H1 (cell line): ENCODE measurements around the gene OSBPL6. TPM values are rescaled to one million over a fixed set of nuclear protein-coding genes. Genes with fewer than 3 reads are reported as not detected.

Experiments used
- CTCF ChIA-PET: fragments of 300-600 bp; sonication (Branson Sonifier 250); formaldehyde crosslinking; loops from one replicate; lab custom pipeline; 2021; ENCODE audit not compliant: partially characterized antibody; lab: Charles Lee
- POLR2A ChIA-PET: fragments of 300-600 bp; sonication (Branson Sonifier 250); formaldehyde crosslinking; loops from one replicate; lab custom pipeline; 2021; ENCODE audit warnings: inconsistent platforms; ENCODE audit not compliant: partially characterized antibody; lab: Charles Lee
- DNase-seq, 2 experiments: peaks; one replicate each; pipeline versions ENCODE4 v3.0.0 to v3.0.0-alpha.2; 2010 to 2022; ENCODE audit warnings: low spot score in 2 of 2, low read depth in 1 of 2, mixed read lengths in 1 of 2
- FAIRE-seq: peaks from 2 replicates; lab custom pipeline; 2011; peaks lifted over from hg19 to GRCh38; lab: Jason Lieb, UNC
- H2AFZ ChIP-seq: 2 replicates; pipeline ENCODE4 v1.8.1; 2012; ENCODE audit warnings: low read length, inconsistent platforms
- H2AK5ac ChIP-seq: 2 replicates; pipeline ENCODE4 v1.6.1; 2013; ENCODE audit warnings: low read depth, low read length
- H2BK120ac ChIP-seq: replicated peaks from 2 replicates; pipeline ENCODE3; 2013; ENCODE audit warnings: low read depth, low read length, inconsistent platforms
- H2BK12ac ChIP-seq: 2 replicates; pipeline ENCODE4 v1.6.1; 2013; ENCODE audit warnings: low read depth, low read length
- H2BK15ac ChIP-seq: 2 replicates; pipeline ENCODE4 v1.6.1; 2013; ENCODE audit warnings: low read length
- H2BK20ac ChIP-seq: 2 replicates; pipeline ENCODE4 v1.6.1; 2013; ENCODE audit warnings: low read length
- H2BK5ac ChIP-seq: 2 replicates; pipeline ENCODE4 v1.6.1; 2013; ENCODE audit warnings: low read depth, low read length
- H3K14ac ChIP-seq: 2 replicates; pipeline ENCODE4 v1.6.1; 2013; ENCODE audit warnings: inconsistent platforms; ENCODE audit not compliant: insufficient read length
- H3K18ac ChIP-seq: 2 replicates; pipeline ENCODE4 v1.6.1; 2013; ENCODE audit warnings: low read length; ENCODE audit errors: extremely low read depth
- H3K23ac ChIP-seq: 2 replicates; pipeline ENCODE4 v1.6.1; 2013; ENCODE audit warnings: inconsistent platforms; ENCODE audit not compliant: insufficient read length
- H3K23me2 ChIP-seq: 2 replicates; pipeline ENCODE4 v1.6.1; 2013; ENCODE audit warnings: low read depth, low read length
- H3K27ac ChIP-seq: 2 replicates; pipeline ENCODE4 v1.6.1; 2011; ENCODE audit warnings: low read depth, low read length, inconsistent platforms
- H3K27me3 ChIP-seq, 4 experiments: replicated peaks in 1 of 4; 1 replicate in 1 of 4; 2 replicates in 3 of 4; pipeline versions ENCODE4 v1.6.1 to v1.8.1; 2011 to 2013; ENCODE audit warnings: low read length in 3 of 4, mild to moderate bottlenecking in 3 of 4, inconsistent platforms in 2 of 4, mixed read lengths in 2 of 4, moderate library complexity in 1 of 4; ENCODE audit not compliant: control insufficient read depth in 3 of 4, insufficient read depth in 3 of 4; ENCODE audit errors: extremely low read depth in 1 of 4
- H3K36me3 ChIP-seq, 4 experiments: 2 replicates each; pipeline versions ENCODE4 v1.6.1 to v1.8.1; 2011 to 2013; ENCODE audit warnings: mild to moderate bottlenecking in 4 of 4, low read length in 3 of 4, moderate library complexity in 2 of 4, control low read depth in 1 of 4, inconsistent platforms in 1 of 4; ENCODE audit not compliant: insufficient read depth in 4 of 4, control insufficient read depth in 2 of 4
- H3K4ac ChIP-seq: replicated peaks from 2 replicates; pipeline ENCODE3; 2013; ENCODE audit warnings: low read length, low read depth, mixed read lengths, inconsistent platforms; ENCODE audit not compliant: insufficient read length
- H3K4me1 ChIP-seq, 4 experiments: replicated peaks in 1 of 4; 1 replicate in 1 of 4; 2 replicates in 3 of 4; pipeline versions ENCODE4 v1.6.1 to v1.8.1; 2011 to 2013; ENCODE audit warnings: low read length in 3 of 4, inconsistent platforms in 2 of 4, mixed read lengths in 1 of 4; ENCODE audit not compliant: insufficient read depth in 4 of 4, control insufficient read depth in 3 of 4
- H3K4me2 ChIP-seq, 2 experiments: 2 replicates each; pipeline versions ENCODE4 v1.6.1 to v1.8.1; 2011 to 2013; ENCODE audit warnings: low read depth in 2 of 2, low read length in 2 of 2, control low read depth in 1 of 2, inconsistent platforms in 1 of 2, mild to moderate bottlenecking in 1 of 2; ENCODE audit not compliant: insufficient read depth in 1 of 2
- H3K4me3 ChIP-seq, 4 experiments: fragments of 200-600, 300-600 bp in 1 of 4; sonication (generic), shearing (Covaris generic), sonication (Bioruptor Twin) in 1 of 4; 2 replicates each; pipeline versions ENCODE4 v1.5.1 to v1.8.1; 2011 to 2016; ENCODE audit warnings: low read length in 4 of 4, low read depth in 3 of 4, control low read depth in 2 of 4, inconsistent platforms in 2 of 4, mild to moderate bottlenecking in 2 of 4, mixed read lengths in 1 of 4, moderate library complexity in 1 of 4; ENCODE audit not compliant: insufficient read depth in 2 of 4; ENCODE audit errors: extremely low read depth in 1 of 4
- H3K56ac ChIP-seq: replicated peaks from 2 replicates; pipeline ENCODE3; 2013; ENCODE audit warnings: low read depth, mild to moderate bottlenecking, mixed read lengths, low read length, inconsistent platforms; ENCODE audit not compliant: insufficient read length
- H3K79me1 ChIP-seq: 2 replicates; pipeline ENCODE4 v1.6.1; 2013; ENCODE audit warnings: low read depth, low read length, control low read depth
- H3K79me2 ChIP-seq, 2 experiments: 2 replicates each; pipeline versions ENCODE4 v1.6.1 to v1.8.1; 2012 to 2013; ENCODE audit warnings: low read length in 2 of 2, mild to moderate bottlenecking in 2 of 2, inconsistent platforms in 1 of 2; ENCODE audit not compliant: insufficient read depth in 2 of 2, control insufficient read depth in 1 of 2
- H3K9ac ChIP-seq, 4 experiments: replicated peaks in 1 of 4; 1 replicate in 1 of 4; 2 replicates in 3 of 4; pipeline versions ENCODE4 v1.6.1 to v1.8.1; 2011 to 2013; ENCODE audit warnings: low read depth in 3 of 4, low read length in 3 of 4, control low read depth in 2 of 4, mild to moderate bottlenecking in 2 of 4, moderate library complexity in 2 of 4, inconsistent platforms in 1 of 4; ENCODE audit errors: extremely low read depth in 1 of 4
- H3K9me3 ChIP-seq, 2 experiments: 2 replicates each; pipeline versions ENCODE4 v1.6.1 to v1.8.1; 2012 to 2013; ENCODE audit warnings: mild to moderate bottlenecking in 2 of 2, moderate library complexity in 2 of 2, control low read depth in 1 of 2, inconsistent platforms in 1 of 2, low read depth in 1 of 2, low read length in 1 of 2, mixed read lengths in 1 of 2; ENCODE audit not compliant: insufficient read depth in 2 of 2
- H4K20me1 ChIP-seq, 2 experiments: replicated peaks in 1 of 2; 2 replicates each; pipeline versions ENCODE3 to v1.8.1; 2011 to 2013; ENCODE audit warnings: inconsistent platforms in 2 of 2, low read length in 2 of 2, mild to moderate bottlenecking in 1 of 2; ENCODE audit not compliant: insufficient read depth in 2 of 2, control insufficient read depth in 1 of 2
- H4K5ac ChIP-seq: 2 replicates; pipeline ENCODE4 v1.6.1; 2013; ENCODE audit warnings: low read length, low read depth, mixed read lengths, inconsistent platforms; ENCODE audit not compliant: insufficient read length
- H4K8ac ChIP-seq: 2 replicates; pipeline ENCODE4 v1.8.0; 2013; ENCODE audit warnings: mild to moderate bottlenecking, moderate library complexity, low read length, inconsistent platforms; ENCODE audit not compliant: insufficient read depth; ENCODE audit errors: extremely low read depth
- H4K91ac ChIP-seq: replicated peaks from 2 replicates; pipeline ENCODE3; 2013; ENCODE audit warnings: low read length, mixed read lengths, inconsistent platforms; ENCODE audit not compliant: insufficient read length
- BCL11A ChIP-seq, 2 experiments: IDR thresholded peaks; one replicate each; pipeline ENCODE4 v1.6.1; 2011; ENCODE audit warnings: low read depth in 2 of 2, low read length in 2 of 2, mild to moderate bottlenecking in 2 of 2
- CEBPB ChIP-seq: IDR thresholded peaks from 2 replicates; pipeline ENCODE4 v1.6.1; 2012; ENCODE audit warnings: low read depth, low read length
- GTF2F1 ChIP-seq: IDR thresholded peaks from 2 replicates; pipeline ENCODE4 v1.6.1; 2012; ENCODE audit warnings: low read depth, low read length, improper control_type of control experiment, borderline replicate concordance
- JUND ChIP-seq: IDR thresholded peaks from 2 replicates; pipeline ENCODE4 v1.6.1; 2011; ENCODE audit warnings: mild to moderate bottlenecking, improper control_type of control experiment, low read length
- MAFK ChIP-seq: IDR thresholded peaks from 2 replicates; pipeline ENCODE4 v1.6.1; 2012; ENCODE audit warnings: low read depth, mild to moderate bottlenecking, improper control_type of control experiment, low read length
- RXRA ChIP-seq: IDR thresholded peaks from 2 replicates; pipeline ENCODE4 v1.6.1; 2011; ENCODE audit warnings: low read depth, mild to moderate bottlenecking, low read length, moderate library complexity; ENCODE audit not compliant: insufficient read depth
- SIN3A ChIP-seq, 2 experiments: IDR thresholded peaks in 1 of 2; conservative IDR thresholded peaks in 1 of 2; 2 replicates each; pipeline ENCODE4 v1.6.1; 2011 to 2012; ENCODE audit warnings: low read length in 2 of 2, improper control_type of control experiment in 1 of 2, low read depth in 1 of 2, mild to moderate bottlenecking in 1 of 2
- SIX5 ChIP-seq: IDR thresholded peaks from 2 replicates; pipeline ENCODE4 v1.6.1; 2011; ENCODE audit warnings: mild to moderate bottlenecking, low read depth, low read length
- TAF7 ChIP-seq: optimal IDR thresholded peaks from 2 replicates; pipeline ENCODE3; 2011; ENCODE audit warnings: low read depth, mild to moderate bottlenecking, inconsistent platforms, low read length, moderate library complexity, borderline replicate concordance
- YY1 ChIP-seq: IDR thresholded peaks from 2 replicates; pipeline ENCODE4 v1.6.1; 2011; ENCODE audit warnings: low read depth, mild to moderate bottlenecking, low read length
- WGBS, 2 experiments: shearing (Covaris generic) in 1 of 2; methylation state at CpG; one replicate each; pipeline versions ENCODE4 v1.1.6 to v1.1.7; 2013 to 2015; ENCODE audit warnings: low lambda C conversion rate in 2 of 2, mixed read lengths in 2 of 2, inconsistent platforms in 1 of 2, low coverage in 1 of 2, missing lambda C conversion rate in 1 of 2; ENCODE audit not compliant: insufficient replicate concordance in 2 of 2, insufficient coverage in 1 of 2, insufficient read length in 1 of 2; ENCODE audit errors: extremely low coverage in 1 of 2, missing lambda C conversion rate in 1 of 2; 5-methylcytosine and 5-hydroxymethylcytosine counted together
- polyA plus RNA-seq, 7 experiments: library from polyadenylated mRNA; depleted of rRNA in 3 of 7; stranded (reverse) in 5 of 7; unstranded in 2 of 7; fragments of >200 nt in 5 of 7; fragments of 200-250 nt in 2 of 7; gene quantifications; 1 replicate in 5 of 7; 2 replicates in 1 of 7; 4 replicates in 1 of 7; pipeline versions ENCODE4 v1.2.1 to v1.2.3, GENCODE V29; 2011 to 2013; ENCODE audit warnings: missing spikeins in 2 of 7, mixed read lengths in 2 of 7
- total RNA-seq: library from RNA; stranded (reverse); fragmentation: NEBNext Ultra II Directional; extraction: Animal tissue kit (Norgen Biotek cat#: 25700); gene quantifications from 2 replicates; pipeline ENCODE4 v1.2.1, GENCODE V29; 2021
- TF ChIP-seq, protein P1 (sequence below): IDR thresholded peaks from 2 replicates; pipeline ENCODE4 v1.6.1; 2012; ENCODE audit warnings: inconsistent platforms

Gene OSBPL6
- total and polyA plus RNA-seq, 2 of the 8 experiments (the other 6 are each of a cell fraction or from before 2014, with no cell fraction given): 1.7 to 5.6 TPM

DNA sequence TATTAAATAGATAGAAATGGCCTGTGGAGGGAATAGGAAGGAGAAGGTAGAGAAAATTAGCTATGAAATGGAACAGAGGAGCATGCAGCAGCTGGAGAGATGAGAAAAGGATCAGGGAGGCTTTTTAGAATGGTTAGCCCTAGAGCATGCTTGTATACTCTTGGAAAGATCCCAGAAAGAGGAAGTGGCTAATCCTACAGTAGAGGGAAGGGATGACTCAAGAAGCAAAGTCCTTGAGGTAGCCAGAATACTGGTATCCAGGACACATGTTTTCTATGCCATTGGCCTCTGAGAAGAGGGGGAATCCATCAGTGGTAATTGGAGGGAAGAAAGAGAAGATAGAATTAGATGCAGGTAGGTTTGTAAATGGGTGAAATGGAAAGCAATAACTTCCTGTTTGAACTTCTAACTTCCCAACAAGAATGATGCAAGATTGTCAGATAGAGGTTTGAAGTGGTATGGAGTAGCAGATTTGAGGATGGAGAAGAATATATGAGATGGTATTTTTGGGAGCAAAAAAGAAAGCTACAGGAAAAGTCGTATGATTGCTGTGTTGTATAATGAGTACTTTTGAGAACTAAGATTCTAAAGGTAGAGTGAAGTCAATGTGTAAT, 17.1 kb upstream of the OSBPL6 start:
- peak overlapping the region; percentile 45; the same call in 1 of the 2 replicates for H2AFZ ChIP-seq
- POLR2A ChIA-PET: interaction anchor here (0.6 to 0.9 kb wide), 2 partner anchors 16 to 71 kb away, joined by 3 read pairs; no protein-coding TSS in a partner anchor

More for the DNA sequence above, 17.1 kb upstream of the OSBPL6 start:
- H3K79me2 ChIP-seq: no peaks in the 10 kb centered on the region
- peaks cover 2% of the 10 kb centered on the region; the same call in 1 of the 2 replicates for H3K23me2 ChIP-seq
- no peak overlapping the region for H2BK20ac ChIP-seq
- no peak overlapping the region for H3K18ac ChIP-seq
- no peaks in the 10 kb centered on the region for H3K4me1 ChIP-seq
- DNase-seq (no peak), FAIRE-seq (no peak)
- H3K4ac ChIP-seq: no peak overlapping the region
- TF ChIP-seq BCL11A (IDR thresholded peaks at IDR 0.05; ENCODE audit: low read depth in 2 of 2, low read length in 2 of 2) (no peak), CEBPB (no peak), SIX5 (no peak), GTF2F1 (no peak), SIN3A (conservative IDR thresholded peaks at IDR 0.05 in 1 of 2, IDR thresholded peaks at IDR 0.05 in 1 of 2; ENCODE audit: low read depth in 1 of 2, low read length in 2 of 2) (no peak), YY1 (no peak), JUND (no peak), MAFK (no peak), RXRA (no peak), TAF7 (no peak)
- TF ChIP-seq, protein P1, sequence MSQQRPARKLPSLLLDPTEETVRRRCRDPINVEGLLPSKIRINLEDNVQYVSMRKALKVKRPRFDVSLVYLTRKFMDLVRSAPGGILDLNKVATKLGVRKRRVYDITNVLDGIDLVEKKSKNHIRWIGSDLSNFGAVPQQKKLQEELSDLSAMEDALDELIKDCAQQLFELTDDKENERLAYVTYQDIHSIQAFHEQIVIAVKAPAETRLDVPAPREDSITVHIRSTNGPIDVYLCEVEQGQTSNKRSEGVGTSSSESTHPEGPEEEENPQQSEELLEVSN: no peak
- H3K4me3 ChIP-seq: no peak overlapping the region
- H4K8ac ChIP-seq: no peak overlapping the region
- H3K27ac ChIP-seq: no peak overlapping the region
- H3K23ac ChIP-seq: no peak overlapping the region
- 79 to 100% methylated on average over 1 of the region's 1 CpG for WGBS, 2 experiments
- no peak overlapping the region for H3K14ac ChIP-seq
- H3K36me3 ChIP-seq: no peaks in the 10 kb centered on the region
- H3K9me3 ChIP-seq: no peaks in the 10 kb centered on the region
- no peaks in the 10 kb centered on the region for H3K79me1 ChIP-seq
- H4K91ac ChIP-seq: no peak overlapping the region
- H4K20me1 ChIP-seq: no peaks in the 10 kb centered on the region
- no peak overlapping the region for H3K9ac ChIP-seq
- no peak overlapping the region for H3K4me2 ChIP-seq
- no peak overlapping the region for H2AK5ac ChIP-seq
- no peak overlapping the region for H4K5ac ChIP-seq
- CTCF ChIA-PET: interaction anchor here (0.7 kb wide), 1 partner anchor 35 kb away, joined by 3 read pairs; no protein-coding TSS in a partner anchor
- H2BK15ac ChIP-seq: no peak overlapping the region
- H2BK12ac ChIP-seq: no peak overlapping the region
- H2BK120ac ChIP-seq: no peak overlapping the region
- H2BK5ac ChIP-seq: no peak overlapping the region
- H3K56ac ChIP-seq: no peak overlapping the region
- H3K27me3 ChIP-seq: no peaks in the 10 kb centered on the region
